Activated CD4-positive, alpha-beta T cell treated with anti-CD3 and anti-CD28 coated beads for 1 hour (primary cell): ENCODE data around the gene SLC46A1.

Experiments used
- DNase-seq: peaks from one replicate; pipeline ENCODE4 v3.0.0-alpha.2; 2020

SLC46A1 gene

GRCh38 chr17:28348979-28349378, 57.0 kb downstream of the SLC46A1 start:
- no peak for DNase-seq

GRCh38 chr17:28347261-28347891, 58.6 kb downstream of the SLC46A1 start:
- DNase-seq = no peak

- no peak for DNase-seq
These were observed 59.2 kb downstream of the SLC46A1 start for GRCh38 chr17:28346746-28347246.

GRCh38 chr17:28346199-28346580, 59.8 kb downstream of the SLC46A1 start:
- no peak for DNase-seq

DNA sequence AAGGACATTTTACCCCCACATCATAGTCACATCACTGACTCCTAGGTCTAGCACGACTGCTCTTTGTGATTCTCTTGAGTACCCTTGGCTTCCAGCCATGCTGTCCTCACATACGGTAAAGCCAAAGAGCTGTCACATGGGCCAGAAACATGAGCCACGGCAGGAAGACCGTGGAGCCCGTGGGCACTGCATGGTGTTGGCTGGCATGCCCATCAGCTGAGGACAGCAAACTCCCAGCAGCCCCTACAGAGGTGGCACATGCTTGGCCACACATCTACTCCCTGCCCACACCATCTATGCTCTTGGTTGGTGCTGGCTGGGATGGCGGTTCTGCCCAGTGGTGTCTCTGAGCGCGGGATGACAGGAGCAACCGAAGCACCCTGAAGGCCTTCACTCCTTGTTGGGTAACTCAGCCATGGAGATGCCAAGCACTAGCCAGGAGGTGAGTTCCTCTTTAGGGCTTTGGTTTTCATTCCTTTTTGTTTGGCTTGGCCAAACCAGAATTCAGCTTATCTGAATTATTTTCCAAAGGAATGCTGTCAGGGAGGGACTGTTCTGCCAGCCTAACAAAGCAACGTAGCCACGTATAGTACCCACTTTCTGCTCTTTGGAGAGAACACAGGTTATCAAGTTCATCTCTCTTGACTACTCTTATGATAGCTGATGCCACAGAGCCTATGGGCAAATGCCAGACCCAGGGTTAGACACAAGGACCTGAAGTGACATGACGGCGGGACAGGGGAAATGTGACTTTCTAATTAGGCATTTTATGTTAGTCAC, 60.4 kb downstream of the SLC46A1 start:
- DNase-seq = no peak
